Stimulated activated CD4-positive, alpha-beta T cell treated with anti-CD3 and anti-CD28 coated beads, Interleukin-4, amount 100 ng/mL, for 24 hours (primary cell): Measurements from ENCODE around the gene SPRYD4.
"Not testable (repeated sequence)": the region's sequence is repeated elsewhere in the genome, so short reads cannot be mapped to it uniquely, and the experiment has no call there.

Experiments used
- DNase-seq: peaks from one replicate; pipeline ENCODE4 v3.0.0-alpha.2; 2020

SPRYD4 gene

GRCh38 chr12:56468216-56469006 is at the start of gene SPRYD4:
Gene SPRYD4 (plus strand): TSS chr12:56468578. CDS start chr12:56468592, 14 bp downstream.
- DNase-seq, result peak; percentile 93

DNA sequence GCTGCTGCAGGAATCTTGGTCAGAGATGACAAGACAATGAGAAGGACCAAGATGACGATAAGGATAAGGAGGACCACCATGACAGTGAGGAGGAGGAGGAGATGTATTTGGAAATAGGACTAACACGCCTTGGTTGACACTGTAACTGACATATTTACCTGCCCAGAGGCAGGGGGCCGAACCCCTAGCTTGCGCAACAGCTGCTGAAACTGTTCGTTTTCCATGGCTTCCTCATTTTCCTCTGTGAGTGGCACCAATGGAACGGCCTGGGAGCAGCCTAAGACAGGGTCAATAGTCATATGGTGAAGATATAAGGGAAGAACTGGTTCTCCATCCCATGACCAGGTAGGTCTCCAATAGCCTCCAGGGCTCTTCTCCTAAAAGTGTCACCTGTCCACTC is 48.0 kb upstream of the SPRYD4 start:
- DNase-seq, result no peak

GRCh38 chr12:56425193-56425592 is 43.2 kb upstream of the SPRYD4 start:
- DNase-seq, result no peak

DNA sequence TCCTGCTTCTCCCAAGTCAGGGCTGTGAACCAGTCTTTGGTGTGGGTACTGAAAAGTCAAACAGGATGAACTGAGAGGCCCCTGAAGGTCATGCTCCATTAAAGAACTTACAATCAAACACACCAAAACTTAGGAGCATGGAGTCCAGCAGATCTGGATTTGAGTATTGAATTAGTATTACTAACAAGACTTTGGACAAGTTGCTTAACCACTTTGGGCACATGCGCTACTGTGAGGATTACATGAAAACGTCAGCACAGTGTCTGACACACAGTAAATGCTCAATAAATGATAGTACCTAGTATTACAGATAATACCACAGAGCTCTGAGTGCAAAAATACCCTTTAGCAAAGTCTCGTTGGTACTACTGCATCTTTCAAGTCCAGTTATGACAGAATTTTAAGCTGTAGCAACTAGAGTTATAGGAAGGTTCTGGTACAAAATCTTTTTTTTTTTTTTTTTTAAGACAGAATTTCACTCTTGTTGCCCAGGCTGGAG is 42.4 kb upstream of the SPRYD4 start:
- DNase-seq, result no peak

DNA sequence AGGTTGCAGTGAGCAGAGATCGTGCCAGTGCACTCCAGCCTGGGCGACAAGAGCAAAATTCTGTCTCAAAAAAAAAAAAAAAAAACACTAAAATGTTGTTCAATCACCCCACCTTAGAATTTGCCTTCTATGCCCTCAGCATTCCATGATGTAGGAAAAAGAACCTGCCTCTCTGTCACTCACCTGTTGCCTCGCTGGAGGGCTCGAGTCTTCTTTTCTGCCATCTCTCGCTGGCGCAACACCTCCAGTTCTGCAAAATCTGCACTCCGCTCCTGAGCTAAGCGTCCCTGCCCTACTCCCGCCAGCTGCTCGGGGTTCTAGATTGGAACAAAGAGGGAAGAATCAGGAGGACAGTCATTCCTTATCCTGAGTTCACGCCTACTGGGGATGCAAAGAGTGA is 37.1 kb upstream of the SPRYD4 start:
- DNase-seq, result no peak

- no peak for DNase-seq
Observed at GRCh38 chr12:56431850-56432249, 36.5 kb upstream of the SPRYD4 start.

DNA sequence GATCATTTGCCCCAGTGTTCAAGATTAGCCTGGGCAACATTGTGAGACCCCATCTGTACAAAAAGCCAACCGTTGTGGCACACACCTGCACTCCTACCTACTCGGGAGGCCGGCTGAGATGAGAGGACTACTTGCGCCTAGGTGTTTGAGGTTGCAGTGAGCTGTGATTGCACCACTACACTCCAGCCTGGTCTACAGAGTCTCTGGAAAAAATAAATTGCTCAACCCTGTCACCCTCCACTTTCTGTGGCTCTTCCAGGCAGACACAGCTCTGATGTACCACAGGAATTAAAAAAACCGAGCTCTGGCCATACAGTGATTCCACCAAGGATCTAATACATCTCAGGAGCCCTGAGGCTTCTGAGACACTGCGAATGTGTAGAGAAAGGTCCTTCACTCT is 33.5 kb upstream of the SPRYD4 start:
- DNase-seq, result no peak

DNA sequence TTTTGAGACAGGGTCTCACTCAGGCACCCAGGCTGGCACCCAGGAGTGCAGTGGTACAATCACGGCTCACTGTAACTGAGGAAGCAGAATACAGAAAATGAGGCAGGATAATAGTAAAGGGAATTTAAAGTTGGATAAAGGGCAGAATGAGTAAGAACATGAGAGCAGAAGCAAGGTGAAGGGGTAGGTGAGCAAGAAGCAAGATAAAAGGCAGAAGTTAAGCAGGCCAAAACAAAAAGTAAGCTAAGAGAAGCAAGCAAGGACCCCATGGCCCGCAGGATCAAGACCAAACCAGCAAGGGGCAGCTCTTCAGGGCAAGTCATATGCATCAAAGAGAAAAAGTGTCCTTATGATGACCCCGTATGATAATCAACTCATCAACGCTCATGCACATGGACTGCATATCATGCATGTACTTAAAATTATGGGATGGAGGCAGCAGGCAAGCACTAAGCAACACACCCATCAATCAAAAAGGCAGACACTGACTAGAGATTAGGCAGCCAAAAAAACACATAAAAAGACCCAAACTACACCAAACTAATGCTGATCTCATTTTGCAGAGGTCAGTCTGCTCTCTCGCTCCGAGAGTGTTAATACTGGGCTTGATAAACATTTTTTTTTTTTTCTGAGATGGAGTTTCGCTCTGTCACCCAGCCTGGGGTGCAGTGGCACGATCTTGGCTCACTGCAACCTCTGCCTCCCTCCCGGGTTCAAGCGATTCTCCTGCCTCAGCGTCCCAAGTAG is 30.8 kb upstream of the SPRYD4 start:
- no peak for DNase-seq

DNA sequence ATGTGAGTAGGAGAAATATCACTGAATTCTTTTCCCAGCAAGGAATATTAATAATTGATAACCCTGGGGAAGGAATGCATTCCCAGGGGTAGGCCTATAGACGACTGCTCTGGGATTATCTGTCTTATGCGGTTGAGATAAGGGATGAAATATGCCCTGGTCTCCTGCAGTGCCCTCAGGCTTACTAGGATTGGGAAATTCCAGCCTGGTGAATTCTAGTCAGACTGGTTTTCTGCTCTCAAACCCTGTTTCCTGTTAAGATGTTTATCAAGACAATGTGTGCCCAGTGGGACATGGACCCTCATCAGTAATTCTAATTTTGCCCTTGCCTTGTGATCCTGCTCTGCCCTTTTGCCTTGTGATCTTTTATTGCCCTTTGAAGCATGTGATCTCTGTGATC is 25.2 kb upstream of the SPRYD4 start:
- not testable (repeated sequence) for DNase-seq

DNA sequence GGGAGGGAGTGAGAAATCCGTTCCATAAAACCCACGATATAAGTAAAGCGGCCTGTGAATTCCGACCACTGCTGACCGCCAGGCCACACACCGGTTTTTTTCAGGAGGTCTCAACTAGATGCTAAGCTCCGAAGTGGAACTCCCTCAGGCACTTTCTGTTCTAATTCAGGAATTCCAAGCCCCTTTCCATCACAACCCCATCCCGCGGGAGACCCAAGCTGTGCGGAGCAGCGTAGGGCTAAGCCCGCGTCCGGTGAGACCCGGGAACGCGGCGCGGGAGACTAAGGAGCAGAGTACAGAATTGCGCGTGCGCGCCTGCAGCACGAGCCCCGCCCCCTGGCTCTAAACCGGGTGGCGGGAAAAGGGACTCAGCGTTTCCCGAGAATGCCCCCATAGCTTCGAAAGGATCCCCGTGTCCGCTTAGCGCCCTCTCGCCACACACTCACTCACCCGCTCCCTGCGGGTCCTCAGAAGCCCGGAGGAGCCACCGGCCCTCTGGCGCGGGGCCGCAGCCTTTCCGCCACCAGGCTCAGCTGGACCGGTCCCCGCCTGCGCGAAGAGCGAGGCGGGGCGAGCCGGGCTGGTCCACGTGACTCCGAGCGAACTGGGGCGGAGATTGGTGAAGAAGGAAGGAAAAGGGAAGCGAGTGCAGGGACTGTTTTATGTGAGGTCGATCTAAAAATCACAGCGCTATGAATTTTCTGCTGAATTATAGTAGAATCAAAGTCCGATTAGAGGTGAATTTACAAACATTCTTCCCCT is 19.3 kb upstream of the SPRYD4 start, which contains the start of gene TIMELESS:
Gene TIMELESS (minus strand): TSS at position 567 of the 762 bp plus-strand sequence. CDS start 15,256 bp downstream, outside the sequence.
- DNase-seq, result peak; percentile 87

- no peak for DNase-seq
Observed at GRCh38 chr12:56449622-56449984, 18.8 kb upstream of the SPRYD4 start.

DNA sequence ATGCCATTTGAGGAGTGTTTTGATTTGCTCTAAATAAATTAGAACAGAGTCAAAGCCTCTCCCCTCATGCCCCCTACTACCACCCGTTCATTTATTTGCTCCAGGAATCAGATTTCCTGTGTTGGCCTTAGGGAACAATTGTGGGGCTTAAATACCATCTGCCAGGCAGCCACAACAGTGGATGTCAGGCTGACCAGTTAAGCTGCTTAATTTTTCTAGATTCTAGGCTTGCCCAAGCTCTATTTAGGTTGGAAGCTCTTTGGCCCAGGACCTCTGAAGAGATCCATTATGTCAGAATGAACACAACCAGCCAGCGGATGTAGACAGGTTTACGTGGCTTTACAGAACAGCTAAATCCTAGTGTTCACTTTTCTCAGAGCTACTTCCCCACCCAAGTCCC is 18.1 kb upstream of the SPRYD4 start:
- no peak for DNase-seq

DNA sequence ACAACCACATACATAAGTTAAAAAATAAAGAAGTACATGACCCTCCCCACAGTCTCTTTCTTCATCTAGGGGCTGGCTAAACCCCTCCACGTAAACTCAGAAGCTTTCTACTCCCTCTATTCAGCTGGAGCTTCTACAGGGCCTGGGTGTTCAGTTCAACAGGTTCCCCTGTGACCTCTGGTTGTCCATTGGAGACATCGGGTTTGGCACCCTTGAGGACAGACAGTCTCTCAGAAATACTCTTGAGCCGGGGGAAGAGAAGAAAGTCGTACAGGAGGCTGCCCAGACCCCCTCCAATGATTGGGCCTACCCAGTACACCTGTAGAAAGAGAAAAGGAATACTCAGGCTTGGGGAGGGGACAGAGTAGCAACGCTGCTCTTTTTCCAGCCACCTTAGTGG is 17.2 kb upstream of the SPRYD4 start:
- DNase-seq, result no peak

- no peak for DNase-seq
Observed at GRCh38 chr12:56454557-56454956, 13.8 kb upstream of the SPRYD4 start, which contains the start of gene MIP. Gene MIP (minus strand): TSS chr12:56454657. CDS start chr12:56454613, 44 bp downstream.

DNA sequence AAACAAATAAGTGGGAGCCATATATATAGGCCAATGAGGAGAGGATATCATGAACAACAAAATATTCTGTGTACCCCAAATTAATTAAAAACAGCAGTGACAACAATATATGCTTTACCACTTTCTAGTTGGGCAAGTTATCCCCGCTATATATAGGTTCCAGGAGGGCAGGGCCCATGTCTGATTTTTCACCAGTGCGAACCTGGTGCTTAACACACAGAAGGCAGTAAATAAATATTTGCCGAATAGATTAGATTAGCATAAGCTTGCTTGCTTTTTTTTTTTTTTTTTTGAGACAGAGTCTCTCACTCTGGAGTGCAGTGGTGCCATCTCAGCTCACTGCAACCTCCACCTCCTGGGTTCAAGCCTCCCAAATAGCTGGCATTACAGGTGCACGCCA is 10.6 kb upstream of the SPRYD4 start:
- no peak for DNase-seq

DNA sequence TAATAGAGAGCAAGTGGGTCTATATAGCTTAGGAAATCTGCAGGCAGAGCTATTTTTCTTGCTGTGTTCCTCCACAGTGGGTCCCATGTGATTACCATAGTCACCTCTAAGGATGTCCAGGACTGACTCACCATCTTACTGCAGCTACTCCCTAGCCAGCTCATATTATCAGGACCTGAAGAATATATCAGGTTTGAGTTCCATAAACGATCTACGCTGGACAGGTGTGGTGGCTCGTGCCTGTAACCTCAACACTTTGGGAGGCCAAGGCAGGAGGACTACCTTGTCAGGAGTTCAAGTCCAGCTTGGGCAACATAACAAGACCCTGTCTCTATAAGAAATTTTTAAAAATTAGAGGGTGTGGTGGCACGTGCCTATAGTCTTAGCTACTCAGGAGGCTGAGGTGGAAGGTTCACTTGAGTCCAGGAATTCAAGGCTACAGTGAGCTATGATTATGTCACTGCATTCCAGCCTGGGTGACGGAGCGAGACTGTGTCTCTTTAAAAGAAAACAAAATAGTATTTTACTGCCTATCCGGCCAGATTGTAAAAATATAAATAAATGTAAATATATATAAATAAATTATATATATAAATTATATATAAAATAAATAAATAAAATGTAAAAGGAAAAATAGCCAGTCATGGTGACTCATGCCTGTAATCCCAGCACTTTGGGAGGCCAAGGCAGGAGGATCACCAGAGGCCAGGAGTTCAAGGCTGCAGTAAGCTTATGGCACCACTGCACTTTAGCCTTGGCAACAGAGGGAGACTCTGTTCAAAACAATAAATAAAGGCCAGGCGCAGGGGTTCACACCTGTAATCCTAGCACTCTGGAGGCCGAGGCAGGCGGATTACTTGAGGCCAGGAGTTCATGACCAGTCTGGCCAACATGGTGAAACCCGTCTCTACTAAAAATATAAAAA is 6.9 kb upstream of the SPRYD4 start:
- DNase-seq, result no peak

- DNase-seq, result no peak
Observed at GRCh38 chr12:56462565-56462964, 5.8 kb upstream of the SPRYD4 start.

DNA sequence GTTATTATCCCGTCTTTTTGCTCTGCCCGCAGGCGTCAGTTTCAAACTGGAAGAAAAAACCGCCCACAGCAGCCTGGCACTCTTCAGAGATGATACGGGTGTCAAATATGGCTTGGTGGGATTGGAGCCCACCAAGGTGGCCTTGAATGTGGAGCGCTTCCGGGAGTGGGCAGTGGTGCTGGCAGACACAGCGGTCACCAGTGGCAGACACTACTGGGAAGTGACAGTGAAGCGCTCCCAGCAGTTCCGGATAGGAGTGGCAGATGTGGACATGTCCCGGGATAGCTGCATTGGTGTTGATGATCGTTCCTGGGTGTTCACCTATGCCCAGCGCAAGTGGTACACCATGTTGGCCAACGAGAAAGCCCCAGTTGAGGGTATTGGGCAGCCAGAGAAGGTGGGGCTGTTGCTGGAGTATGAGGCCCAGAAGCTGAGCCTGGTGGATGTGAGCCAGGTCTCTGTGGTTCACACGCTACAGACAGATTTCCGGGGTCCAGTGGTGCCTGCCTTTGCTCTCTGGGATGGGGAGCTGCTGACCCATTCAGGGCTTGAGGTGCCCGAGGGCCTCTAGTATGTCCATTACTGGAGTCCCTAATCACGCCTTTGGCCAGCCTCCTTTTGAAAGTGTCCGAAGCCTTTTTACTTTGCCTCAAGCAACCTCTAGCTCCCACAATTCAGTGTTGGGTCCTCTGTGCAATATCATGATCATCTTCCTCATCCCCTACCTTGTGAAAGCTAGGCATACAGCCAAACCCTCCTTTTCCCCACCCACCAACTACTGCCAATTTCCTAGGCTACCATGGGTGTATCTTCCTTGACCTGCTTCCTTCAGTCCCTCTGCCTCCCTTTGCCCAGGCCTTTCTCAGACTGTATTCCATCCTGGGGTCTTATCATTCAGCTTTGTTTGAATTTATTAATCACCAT is 891 bp downstream of the SPRYD4 start:
- peak; percentile 15 for DNase-seq

- no peak for DNase-seq
Observed at GRCh38 chr12:56474389-56474788, 6.0 kb downstream of the SPRYD4 start.

DNA sequence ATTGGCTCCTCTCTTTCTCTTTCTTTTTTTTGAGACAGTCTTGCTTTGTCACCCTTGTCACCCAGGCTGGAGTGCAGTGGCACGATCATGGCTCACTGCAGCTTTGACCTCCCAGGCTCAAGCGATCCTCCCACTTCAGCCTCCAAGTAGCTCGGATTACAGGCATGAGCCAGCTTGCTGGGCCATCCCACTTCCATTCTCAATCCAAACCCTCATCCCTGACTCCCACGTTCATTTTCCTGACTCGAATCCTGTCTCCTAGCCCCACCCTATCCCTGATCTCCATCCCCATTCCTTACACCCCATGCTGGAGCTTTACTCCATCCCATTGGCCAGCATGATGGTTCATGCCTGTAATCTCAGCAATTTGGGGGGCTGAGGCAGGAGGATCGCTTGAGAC is 7.8 kb downstream of the SPRYD4 start:
- DNase-seq, result no peak

DNA sequence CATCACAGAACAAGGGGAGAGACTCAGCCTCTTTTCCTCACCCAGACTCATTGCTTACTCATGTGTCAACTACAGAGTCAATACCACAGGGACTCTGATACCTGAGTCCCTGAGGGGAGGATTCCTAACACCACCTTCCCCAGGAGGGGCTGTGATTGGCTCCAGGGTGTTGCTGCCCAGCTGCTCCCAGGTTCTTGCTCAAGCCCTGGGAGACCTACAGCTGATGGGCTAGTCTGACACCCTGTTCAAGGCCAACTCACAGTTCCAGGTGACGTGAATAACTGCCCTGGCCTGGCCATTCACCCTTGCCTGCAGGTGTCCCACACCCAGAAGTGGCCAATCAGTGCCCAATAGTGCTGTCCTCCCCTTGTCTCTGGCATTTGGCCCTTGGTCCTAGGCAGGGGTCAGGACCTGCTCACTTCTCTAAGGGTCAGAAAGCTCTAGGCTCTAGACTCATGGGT is 8.6 kb downstream of the SPRYD4 start:
- no peak for DNase-seq
